Measurements from ENCODE around the gene FEN1.

DNA sequence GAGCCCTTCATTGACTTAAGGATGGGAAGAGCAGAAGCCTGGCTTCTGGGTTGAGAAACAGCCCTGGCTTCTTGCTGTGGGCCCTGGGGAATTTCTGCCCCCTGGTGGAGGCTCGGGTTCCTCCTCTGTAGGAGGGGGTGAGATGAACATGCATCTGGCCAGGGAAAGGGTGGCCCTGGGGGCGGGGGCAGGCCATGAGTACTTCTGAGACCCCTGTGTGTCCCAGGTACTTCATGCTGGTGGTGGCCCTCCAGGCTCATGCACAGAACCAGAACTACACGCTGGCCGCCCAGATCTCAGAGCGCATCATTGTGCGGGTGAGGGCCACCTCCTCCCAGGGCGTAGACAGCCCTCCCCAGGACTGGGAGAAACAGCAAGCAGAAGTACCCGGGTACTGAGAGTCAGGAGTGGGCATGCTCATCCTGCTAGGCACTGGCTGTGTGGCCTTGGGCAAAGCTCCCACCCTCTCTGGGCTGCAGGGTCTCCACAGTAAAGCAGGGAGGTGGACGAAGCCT is 16.1 kb upstream of the FEN1 start:
- TF ChIP-seq ZNF549 (CRISPR knock-in tag; IDR thresholded peaks at IDR 0.05) (no peak), CTCF (CRISPR knock-in tag; IDR thresholded peaks at IDR 0.05) (peak; percentile 77), FOXC1 (CRISPR knock-in tag; IDR thresholded peaks at IDR 0.05; ENCODE audit: borderline replicate concordance) (no peak), TAF1 (CRISPR knock-in tag; IDR thresholded peaks at IDR 0.05) (no peak), NR3C1 (CRISPR knock-in tag; IDR thresholded peaks at IDR 0.05) (no peak), POLR2A (IDR thresholded peaks at IDR 0.05; ENCODE audit: insufficient read depth in 1 of 2, low read depth in 2 of 2, low read length in 2 of 2) (no peak), ELF4 (CRISPR knock-in tag; IDR thresholded peaks at IDR 0.05; ENCODE audit: borderline replicate concordance) (no peak), YY1 (IDR thresholded peaks at IDR 0.05; ENCODE audit: insufficient read depth, insufficient replicate concordance, low read depth, low read length) (no peak)
- TF ChIP-seq, protein P1, sequence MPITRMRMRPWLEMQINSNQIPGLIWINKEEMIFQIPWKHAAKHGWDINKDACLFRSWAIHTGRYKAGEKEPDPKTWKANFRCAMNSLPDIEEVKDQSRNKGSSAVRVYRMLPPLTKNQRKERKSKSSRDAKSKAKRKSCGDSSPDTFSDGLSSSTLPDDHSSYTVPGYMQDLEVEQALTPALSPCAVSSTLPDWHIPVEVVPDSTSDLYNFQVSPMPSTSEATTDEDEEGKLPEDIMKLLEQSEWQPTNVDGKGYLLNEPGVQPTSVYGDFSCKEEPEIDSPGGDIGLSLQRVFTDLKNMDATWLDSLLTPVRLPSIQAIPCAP (CRISPR knock-in tag; IDR thresholded peaks at IDR 0.05; ENCODE audit: low read depth) = no peak
